HEK293T (cell line): ENCODE results near the gene IMMT.

Experiments used
- ARNT ChIP-seq: fragments of 450-650 bp; IDR thresholded peaks from 2 replicates; pipeline ENCODE4 v1.6.1; 2017; ENCODE audit warnings: mild to moderate bottlenecking
- BHLHE40 ChIP-seq: fragments of 450-650 bp; IDR thresholded peaks from 2 replicates; pipeline ENCODE4 v1.6.1; 2016; ENCODE audit warnings: mild to moderate bottlenecking, moderate library complexity, borderline replicate concordance
- ELF4 ChIP-seq: fragments of 450-650 bp; IDR thresholded peaks from 2 replicates; pipeline ENCODE4 v1.6.1; 2017; ENCODE audit warnings: antibody characterized with exemption
- FOXK2 ChIP-seq: fragments of 450-650 bp; IDR thresholded peaks from 2 replicates; pipeline ENCODE4 v1.6.1; 2016; ENCODE audit warnings: mild to moderate bottlenecking
- FOXM1 ChIP-seq: fragments of 450-650 bp; IDR thresholded peaks from 2 replicates; pipeline ENCODE4 v1.6.1; 2017; ENCODE audit warnings: mild to moderate bottlenecking, borderline replicate concordance
- HDGF ChIP-seq: fragments of 450-650 bp; IDR thresholded peaks from 2 replicates; pipeline ENCODE4 v1.6.1; 2017; ENCODE audit warnings: antibody characterized with exemption, borderline replicate concordance
- NFRKB ChIP-seq: fragments of 450-650 bp; IDR thresholded peaks from 2 replicates; pipeline ENCODE4 v1.6.1; 2016; ENCODE audit warnings: mild to moderate bottlenecking, moderate library complexity
- PKNOX1 ChIP-seq: fragments of 450-650 bp; IDR thresholded peaks from 2 replicates; pipeline ENCODE4 v1.6.1; 2016
- SP1 ChIP-seq: fragments of 450-650 bp; IDR thresholded peaks from 2 replicates; pipeline ENCODE4 v1.6.1; 2017
- SUZ12 ChIP-seq: fragments of 450-650 bp; IDR thresholded peaks from 2 replicates; pipeline ENCODE4 v1.6.1; 2016; ENCODE audit warnings: mild to moderate bottlenecking
- TARDBP ChIP-seq: fragments of 450-650 bp; IDR thresholded peaks from 2 replicates; pipeline ENCODE4 v1.6.1; 2016
- ZNF384 ChIP-seq: fragments of 450-650 bp; IDR thresholded peaks from 2 replicates; pipeline ENCODE4 v1.6.1; 2016

DNA sequence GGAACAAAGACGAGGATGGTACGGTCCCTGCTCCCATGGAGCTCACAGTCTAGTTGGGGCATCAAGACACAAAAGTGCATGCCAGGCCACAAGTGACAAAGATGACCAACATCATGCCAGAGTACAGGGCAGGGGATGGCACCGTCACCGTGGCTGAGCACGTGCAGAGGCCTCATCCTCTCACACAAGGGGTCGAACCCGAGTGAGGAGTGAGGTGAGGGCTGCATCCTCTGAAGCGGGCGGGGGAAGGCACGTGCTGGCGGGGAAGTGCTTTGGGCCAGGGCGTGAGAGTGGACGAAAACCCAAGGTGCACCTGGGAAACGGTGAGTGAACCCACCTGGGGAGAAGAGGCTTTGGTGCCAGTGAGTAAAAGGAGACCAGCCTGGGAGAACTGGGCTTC is 45.0 kb upstream of the IMMT start:
- TF ChIP-seq FOXM1 (no peak), ELF4 (no peak), HDGF (no peak), SP1 (no peak), FOXK2 (no peak), SUZ12 (no peak), TARDBP (no peak), BHLHE40 (no peak), PKNOX1 (no peak), ZNF384 (no peak), NFRKB (no peak), ARNT (no peak)
